M059J (cell line): Measurements from ENCODE around the gene ZNF12. TPM values are rescaled to one million over a fixed set of nuclear protein-coding genes. Genes with fewer than 3 reads are reported as not detected.
A peak's percentile ranks its signal among the peaks of the same experiment; 100 is the strongest.
"Not testable (repeated sequence)": the region's sequence is repeated elsewhere in the genome, so short reads cannot be mapped to it uniquely, and the experiment has no call there.

ENCODE experiments used
- DNase-seq: peaks from one replicate; pipeline ENCODE4 v3.0.0-alpha.2; 2012; ENCODE audit warnings: low read depth
- total RNA-seq: library from RNA; depleted of rRNA; stranded (reverse); fragments of >200 nt; shearing (Covaris generic); gene quantifications from 2 replicates; pipeline ENCODE4 v1.2.3, GENCODE V29; 2014

The ZNF12 gene
- total RNA-seq, 1 experiment from 2014 or later: 19.9 TPM

GRCh38 chr7:6691609-6692106, 15.1 kb downstream of the ZNF12 start:
- peak; percentile 31 for DNase-seq

- DNase-seq: no peak
These were observed 15.6 kb downstream of the ZNF12 start for GRCh38 chr7:6691103-6691502.

- DNase-seq: no peak
These were observed 26.6 kb downstream of the ZNF12 start for GRCh38 chr7:6680146-6680545.

GRCh38 chr7:6675807-6676405, 30.8 kb downstream of the ZNF12 start:
- DNase-seq: no peak

GRCh38 chr7:6670851-6671250, 35.9 kb downstream of the ZNF12 start:
- DNase-seq: not testable (repeated sequence)

- DNase-seq: no peak
These were observed 48.0 kb downstream of the ZNF12 start for GRCh38 chr7:6658618-6659345.

GRCh38 chr7:6656413-6656812, 50.3 kb downstream of the ZNF12 start:
- no peak for DNase-seq

- DNase-seq: no peak
These were observed 50.9 kb downstream of the ZNF12 start for GRCh38 chr7:6655636-6656385.

GRCh38 chr7:6654842-6655610, 51.7 kb downstream of the ZNF12 start:
- DNase-seq: no peak

GRCh38 chr7:6654113-6654841, 52.5 kb downstream of the ZNF12 start:
- no peak for DNase-seq

GRCh38 chr7:6653071-6654003, 53.4 kb downstream of the ZNF12 start:
- no peak for DNase-seq

GRCh38 chr7:6652446-6653011, 54.2 kb downstream of the ZNF12 start:
- DNase-seq: no peak

GRCh38 chr7:6651851-6652445, 54.8 kb downstream of the ZNF12 start:
- no peak for DNase-seq

GRCh38 chr7:6650521-6651011, 56.2 kb downstream of the ZNF12 start:
- no peak for DNase-seq

GRCh38 chr7:6650086-6650485, 56.7 kb downstream of the ZNF12 start:
- DNase-seq: no peak

- no peak for DNase-seq
These were observed 57.3 kb downstream of the ZNF12 start for GRCh38 chr7:6649241-6649961.

- no peak for DNase-seq
These were observed 58.0 kb downstream of the ZNF12 start for GRCh38 chr7:6648815-6649104.

GRCh38 chr7:6648066-6648814, 58.5 kb downstream of the ZNF12 start:
- DNase-seq: no peak
